Fibroblast of lung (primary cell): Measurements from ENCODE around the gene VEPH1. TPM values are rescaled to one million over a fixed set of nuclear protein-coding genes. Genes with fewer than 3 reads are reported as not detected.

Experiments
- DNase-seq, 2 donors: peaks; one replicate each; pipeline versions ENCODE4 v3.0.0 to v3.0.0-alpha.2; 2010; ENCODE audit warnings: low read depth in 2 of 2
- H2AFZ ChIP-seq: 2 replicates; pipeline ENCODE4 v1.5.1; 2012; ENCODE audit warnings: low read length, control low read depth, inconsistent platforms
- H3K27ac ChIP-seq: 2 replicates; pipeline ENCODE4 v1.5.1; 2011; ENCODE audit warnings: low read length, control low read depth; ENCODE audit not compliant: insufficient read depth
- H3K27me3 ChIP-seq: 2 replicates; pipeline ENCODE4 v1.5.1; 2011; ENCODE audit warnings: mild to moderate bottlenecking, low read length; ENCODE audit not compliant: control insufficient read depth, insufficient read depth
- H3K36me3 ChIP-seq: 2 replicates; pipeline ENCODE4 v1.5.1; 2011; ENCODE audit warnings: low read length; ENCODE audit not compliant: control insufficient read depth, insufficient read depth
- H3K4me1 ChIP-seq: 2 replicates; pipeline ENCODE4 v1.5.1; 2011; ENCODE audit warnings: low read length; ENCODE audit not compliant: control insufficient read depth, insufficient read depth; ENCODE audit errors: extremely low read depth
- H3K4me2 ChIP-seq: 2 replicates; pipeline ENCODE4 v1.5.1; 2011; ENCODE audit warnings: low read length, control low read depth; ENCODE audit not compliant: insufficient read depth; ENCODE audit errors: extremely low read depth
- H3K4me3 ChIP-seq, 4 experiments: fragments of 200-600 bp in 1 of 4; sonication (generic) in 1 of 4; replicated peaks in 1 of 4; 2 replicates each; pipeline ENCODE4 v1.5.1; 2011 to 2016; ENCODE audit warnings: low read length in 4 of 4, low read depth in 3 of 4, mild to moderate bottlenecking in 3 of 4, control low read depth in 2 of 4, inconsistent platforms in 1 of 4, mixed read lengths in 1 of 4; ENCODE audit not compliant: insufficient read depth in 1 of 4; ENCODE audit errors: control extremely low read depth in 1 of 4
- H3K79me2 ChIP-seq: 2 replicates; pipeline ENCODE4 v1.5.1; 2012; ENCODE audit warnings: mild to moderate bottlenecking, low read length, inconsistent platforms; ENCODE audit not compliant: control insufficient read depth, insufficient read depth
- H3K9ac ChIP-seq: 2 replicates; pipeline ENCODE4 v1.5.1; 2011; ENCODE audit warnings: mild to moderate bottlenecking, low read length, control low read depth; ENCODE audit not compliant: insufficient read depth
- H3K9me3 ChIP-seq: 2 replicates; pipeline ENCODE4 v1.5.1; 2012; ENCODE audit warnings: low read depth, low read length; ENCODE audit not compliant: control insufficient read depth, insufficient read depth
- H4K20me1 ChIP-seq: 2 replicates; pipeline ENCODE4 v1.5.1; 2011; ENCODE audit warnings: low read length; ENCODE audit not compliant: control insufficient read depth, insufficient read depth; ENCODE audit errors: extremely low read depth
- EZH2 ChIP-seq: IDR thresholded peaks from 2 replicates; pipeline ENCODE4 v1.5.1; 2012; ENCODE audit warnings: low read length, control low read depth, mild to moderate bottlenecking; ENCODE audit errors: missing control alignments
- polyA plus RNA-seq, 2 donors: library from polyadenylated mRNA; depleted of rRNA in 1 of 2; stranded (reverse) in 1 of 2; unstranded in 1 of 2; fragments of >200 nt; gene quantifications; 2 replicates each; pipeline ENCODE4 v1.2.1, GENCODE V29; 2011 to 2012; ENCODE audit warnings: missing spikeins in 1 of 2
- total RNA-seq: library from RNA; depleted of rRNA; stranded (reverse); fragments of >200 nt; gene quantifications from 2 replicates; pipeline ENCODE4 v1.2.1, GENCODE V29; 2014
- TF ChIP-seq, protein P1 (sequence below), 2 donors: IDR thresholded peaks in 1 of 2; conservative IDR thresholded peaks in 1 of 2; 1 replicate in 1 of 2; 2 replicates in 1 of 2; pipeline ENCODE4 v1.5.1; 2011 to 2012; ENCODE audit warnings: low read length in 2 of 2, control low read depth in 1 of 2, inconsistent platforms in 1 of 2, low read depth in 1 of 2, mild to moderate bottlenecking in 1 of 2

Gene VEPH1
- total and polyA plus RNA-seq, 2 donors (not counting 1 experiment from before 2014, with no cell fraction given), result 13.1 to 34.7 TPM

DNA sequence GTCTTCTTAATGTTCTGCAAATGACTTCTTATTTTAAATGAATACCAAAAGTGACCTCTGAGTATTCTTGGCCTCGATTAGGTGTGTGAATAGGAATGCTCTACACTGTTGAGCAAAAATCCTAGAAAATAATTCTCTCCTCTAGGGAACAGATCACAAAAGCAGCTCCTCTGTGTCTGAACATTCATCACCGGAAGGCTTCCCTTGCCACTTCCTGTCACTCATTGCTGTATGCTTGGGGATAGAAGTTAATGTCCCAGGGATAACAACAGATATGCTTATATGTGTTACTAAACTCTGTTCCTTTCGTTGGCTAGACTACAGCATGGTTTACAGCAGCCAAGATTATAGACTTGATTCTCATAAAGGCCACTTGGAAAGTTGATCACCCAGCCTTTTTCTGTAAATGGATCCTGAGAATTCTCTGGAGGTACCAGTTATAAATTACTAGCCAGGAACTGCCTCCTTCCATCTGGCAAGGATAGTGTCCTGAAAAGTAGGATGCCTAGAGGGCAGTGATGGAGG, 82.5 kb downstream of the VEPH1 start:
- H3K27me3 ChIP-seq, result no peaks in the 10 kb centered on the region
- H3K4me2 ChIP-seq, result no peak overlapping the region
- no peak overlapping the region for H3K27ac ChIP-seq
- no peak for DNase-seq
- no peak for TF ChIP-seq EZH2
- TF ChIP-seq, protein P1, sequence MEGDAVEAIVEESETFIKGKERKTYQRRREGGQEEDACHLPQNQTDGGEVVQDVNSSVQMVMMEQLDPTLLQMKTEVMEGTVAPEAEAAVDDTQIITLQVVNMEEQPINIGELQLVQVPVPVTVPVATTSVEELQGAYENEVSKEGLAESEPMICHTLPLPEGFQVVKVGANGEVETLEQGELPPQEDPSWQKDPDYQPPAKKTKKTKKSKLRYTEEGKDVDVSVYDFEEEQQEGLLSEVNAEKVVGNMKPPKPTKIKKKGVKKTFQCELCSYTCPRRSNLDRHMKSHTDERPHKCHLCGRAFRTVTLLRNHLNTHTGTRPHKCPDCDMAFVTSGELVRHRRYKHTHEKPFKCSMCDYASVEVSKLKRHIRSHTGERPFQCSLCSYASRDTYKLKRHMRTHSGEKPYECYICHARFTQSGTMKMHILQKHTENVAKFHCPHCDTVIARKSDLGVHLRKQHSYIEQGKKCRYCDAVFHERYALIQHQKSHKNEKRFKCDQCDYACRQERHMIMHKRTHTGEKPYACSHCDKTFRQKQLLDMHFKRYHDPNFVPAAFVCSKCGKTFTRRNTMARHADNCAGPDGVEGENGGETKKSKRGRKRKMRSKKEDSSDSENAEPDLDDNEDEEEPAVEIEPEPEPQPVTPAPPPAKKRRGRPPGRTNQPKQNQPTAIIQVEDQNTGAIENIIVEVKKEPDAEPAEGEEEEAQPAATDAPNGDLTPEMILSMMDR (conservative IDR thresholded peaks at IDR 0.05 in 1 of 2, IDR thresholded peaks at IDR 0.05 in 1 of 2; ENCODE audit: low read depth in 1 of 2, low read length in 2 of 2), result no peak
- no peak overlapping the region for H3K4me3 ChIP-seq
- H4K20me1 ChIP-seq, result no peaks in the 10 kb centered on the region
- H3K36me3 ChIP-seq, result no peaks in the 10 kb centered on the region
- H3K9ac ChIP-seq, result no peak overlapping the region
- no peaks in the 10 kb centered on the region for H3K9me3 ChIP-seq
- peaks cover 8% of the 10 kb centered on the region for H3K4me1 ChIP-seq
- no peaks in the 10 kb centered on the region for H3K79me2 ChIP-seq
- H2AFZ ChIP-seq, result no peak overlapping the region

DNA sequence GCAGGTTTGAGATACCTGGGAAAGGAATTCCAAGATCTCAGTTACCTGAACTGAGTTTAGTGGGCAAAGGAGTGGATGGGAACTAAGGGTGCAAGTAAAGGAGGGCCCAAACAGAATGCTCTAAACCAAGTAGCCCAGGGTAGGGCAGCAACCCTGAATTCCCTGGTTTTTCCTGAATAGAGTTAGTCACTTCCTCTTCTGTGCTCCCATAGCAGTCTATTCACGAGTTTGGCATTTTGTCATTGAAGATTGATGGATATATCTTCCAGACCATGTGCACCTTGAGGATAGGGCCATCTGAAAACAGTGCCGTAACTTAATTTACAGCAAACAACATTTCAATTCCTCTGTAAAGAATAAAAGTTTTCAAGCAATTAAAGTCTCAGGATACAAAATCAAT, 85.1 kb downstream of the VEPH1 start:
- H3K4me1 ChIP-seq, result peaks cover 8% of the 10 kb centered on the region
- H3K9me3 ChIP-seq, result no peaks in the 10 kb centered on the region
- H3K27ac ChIP-seq, result no peak overlapping the region
- peak in 1 of 2 donors; percentile 49 for DNase-seq
- H3K4me3 ChIP-seq, result no peak overlapping the region
- H2AFZ ChIP-seq, result no peak overlapping the region
- H3K27me3 ChIP-seq, result no peaks in the 10 kb centered on the region
- H3K79me2 ChIP-seq, result no peaks in the 10 kb centered on the region
- no peak overlapping the region for H3K9ac ChIP-seq
- no peaks in the 10 kb centered on the region for H4K20me1 ChIP-seq
- no peak overlapping the region for H3K4me2 ChIP-seq
- no peaks in the 10 kb centered on the region for H3K36me3 ChIP-seq
- TF ChIP-seq, protein P1 (conservative IDR thresholded peaks at IDR 0.05 in 1 of 2, IDR thresholded peaks at IDR 0.05 in 1 of 2; ENCODE audit: low read depth in 1 of 2, low read length in 2 of 2), result no peak
- no peak for TF ChIP-seq EZH2

DNA sequence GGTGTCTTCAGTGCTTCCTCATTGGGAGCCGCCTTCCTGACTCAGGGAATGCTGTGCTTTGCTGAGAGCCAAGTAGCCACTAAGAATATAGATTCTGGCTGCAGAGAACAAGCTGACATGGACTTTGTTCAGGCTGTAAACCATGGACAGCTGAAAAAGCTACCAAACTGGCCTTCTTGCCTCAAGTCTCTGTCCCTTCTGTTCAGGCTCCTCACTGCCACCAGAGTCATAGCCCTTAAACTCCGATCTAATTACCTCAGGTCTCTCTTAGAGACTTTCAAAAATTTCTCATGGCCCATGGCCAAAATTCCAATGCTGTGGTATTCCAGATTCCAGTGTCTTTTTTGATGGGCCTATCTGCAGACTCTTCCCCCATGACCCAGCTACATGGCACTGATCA, 86.0 kb downstream of the VEPH1 start:
- Histone ChIP-seq H3K4me2 (no peak overlapping the region), H3K9ac (no peak overlapping the region), H3K4me3 (no peak overlapping the region), H4K20me1 (no peaks in the 10 kb centered on the region), H3K4me1 (peaks cover 8% of the 10 kb centered on the region), H3K36me3 (no peaks in the 10 kb centered on the region), H3K79me2 (no peaks in the 10 kb centered on the region), H3K27ac (no peak overlapping the region), H3K27me3 (no peaks in the 10 kb centered on the region), H3K9me3 (no peaks in the 10 kb centered on the region), H2AFZ (no peak overlapping the region)
- TF ChIP-seq, protein P1 (conservative IDR thresholded peaks at IDR 0.05 in 1 of 2, IDR thresholded peaks at IDR 0.05 in 1 of 2; ENCODE audit: low read depth in 1 of 2, low read length in 2 of 2), result no peak
- TF ChIP-seq EZH2, result no peak
- DNase-seq, result peak in 1 of 2 donors; percentile 34
